CD14-positive monocyte (primary cell): ENCODE data around the gene C6orf132. TPM values are rescaled to one million over a fixed set of nuclear protein-coding genes. Genes with fewer than 3 reads are reported as not detected.

ENCODE experiments used
- DNase-seq, 3 donors: peaks; one replicate each; pipeline ENCODE4 v3.0.0-alpha.2; 2011 to 2022
- H2AFZ ChIP-seq: 2 replicates; pipeline ENCODE4 v1.6.0; 2012; ENCODE audit warnings: mild to moderate bottlenecking, low read depth, low read length, inconsistent platforms; ENCODE audit not compliant: insufficient read depth, poor library complexity, severe bottlenecking
- H3K27ac ChIP-seq, 2 donors: 1 replicate in 1 of 2; 2 replicates in 1 of 2; pipeline ENCODE4 v1.5.1; 2012 to 2013; ENCODE audit warnings: low read length in 2 of 2, control low read depth in 1 of 2, inconsistent platforms in 1 of 2, low read depth in 1 of 2, mild to moderate bottlenecking in 1 of 2
- H3K27me3 ChIP-seq, 2 donors: one replicate each; pipeline versions ENCODE4 v1.6.0 to v1.6.1; 2011 to 2013; ENCODE audit warnings: low read length in 2 of 2; ENCODE audit not compliant: control insufficient read depth in 2 of 2, insufficient read depth in 2 of 2
- H3K36me3 ChIP-seq, 2 donors: replicated peaks in 1 of 2; 1 replicate in 1 of 2; 2 replicates in 1 of 2; pipeline versions ENCODE4 v1.5.1 to v1.6.1; 2012 to 2013; ENCODE audit warnings: low read length in 2 of 2, control low read depth in 1 of 2, inconsistent platforms in 1 of 2, mild to moderate bottlenecking in 1 of 2; ENCODE audit not compliant: insufficient read depth in 2 of 2, control insufficient read depth in 1 of 2
- H3K4me1 ChIP-seq, 2 donors: 1 replicate in 1 of 2; 2 replicates in 1 of 2; pipeline versions ENCODE4 v1.5.1 to v1.6.1; 2012 to 2013; ENCODE audit warnings: low read length in 2 of 2, control low read depth in 1 of 2, inconsistent platforms in 1 of 2, mild to moderate bottlenecking in 1 of 2, moderate library complexity in 1 of 2; ENCODE audit not compliant: insufficient read depth in 2 of 2, control insufficient read depth in 1 of 2
- H3K4me2 ChIP-seq: replicated peaks from 2 replicates; pipeline ENCODE3; 2012; ENCODE audit warnings: low read length, moderate library complexity, mild to moderate bottlenecking; ENCODE audit not compliant: poor library complexity, severe bottlenecking; ENCODE audit errors: extremely low read depth
- H3K4me3 ChIP-seq, 3 experiments: fragments of 200-600 bp in 1 of 3; sonication (generic) in 1 of 3; replicated peaks in 1 of 3; 1 replicate in 2 of 3; 2 replicates in 1 of 3; pipeline ENCODE4 v1.5.1; 2011 to 2013; ENCODE audit warnings: low read length in 3 of 3, mild to moderate bottlenecking in 3 of 3, control low read depth in 2 of 3, low read depth in 2 of 3, inconsistent platforms in 1 of 3, moderate library complexity in 1 of 3
- H3K79me2 ChIP-seq: 2 replicates; pipeline ENCODE4 v1.6.0; 2012; ENCODE audit warnings: mild to moderate bottlenecking, control low read depth, inconsistent platforms, low read length, moderate library complexity; ENCODE audit not compliant: insufficient read depth
- H3K9ac ChIP-seq: 2 replicates; pipeline ENCODE4 v1.6.0; 2017; ENCODE audit warnings: low read length, mild to moderate bottlenecking; ENCODE audit not compliant: insufficient read depth, poor library complexity, severe bottlenecking
- H3K9me3 ChIP-seq, 2 donors: replicated peaks in 1 of 2; 1 replicate in 1 of 2; 2 replicates in 1 of 2; pipeline versions ENCODE4 v1.5.1 to v1.6.1; 2012 to 2013; ENCODE audit warnings: low read length in 2 of 2, control low read depth in 1 of 2; ENCODE audit not compliant: control insufficient read depth in 1 of 2, insufficient read depth in 1 of 2
- H4K20me1 ChIP-seq: 2 replicates; pipeline ENCODE4 v1.6.0; 2012; ENCODE audit warnings: mild to moderate bottlenecking, low read length, control low read depth, moderate library complexity; ENCODE audit not compliant: insufficient read depth
- H3K27ac Mint-ChIP-seq, 7 donors: one replicate each; pipeline ENCODE4 v1.8.0; 2020; ENCODE audit warnings: mild to moderate bottlenecking in 7 of 7, mixed read lengths in 7 of 7, moderate library complexity in 6 of 7, inconsistent platforms in 2 of 7
- H3K27me3 Mint-ChIP-seq, 3 donors: one replicate each; pipeline ENCODE4 v1.8.0; 2021 to 2022; ENCODE audit warnings: low read depth in 3 of 3, mild to moderate bottlenecking in 3 of 3, mixed read lengths in 3 of 3, moderate library complexity in 3 of 3, inconsistent platforms in 1 of 3
- H3K36me3 Mint-ChIP-seq, 2 donors: one replicate each; pipeline ENCODE4 v1.8.0; 2020; ENCODE audit warnings: mixed read lengths in 2 of 2, inconsistent platforms in 1 of 2, mild to moderate bottlenecking in 1 of 2
- H3K4me1 Mint-ChIP-seq: one replicate; pipeline ENCODE4 v1.8.0; 2020; ENCODE audit warnings: mild to moderate bottlenecking, mixed read lengths
- H3K4me3 Mint-ChIP-seq, 2 donors: one replicate each; pipeline ENCODE4 v1.8.0; 2020; ENCODE audit warnings: mild to moderate bottlenecking in 2 of 2, mixed read lengths in 2 of 2, moderate library complexity in 1 of 2
- H3K9me3 Mint-ChIP-seq, 7 donors: one replicate each; pipeline ENCODE4 v1.8.0; 2020 to 2022; ENCODE audit warnings: mixed read lengths in 7 of 7, mild to moderate bottlenecking in 6 of 7, moderate library complexity in 6 of 7, inconsistent platforms in 2 of 7
- CTCF ChIP-seq: fragments of 200-600 bp; IDR thresholded peaks from one replicate; pipeline ENCODE4 v1.8.0; 2022; ENCODE audit warnings: antibody characterized with exemption, mild to moderate bottlenecking
- WGBS: methylation state at CpG from one replicate; pipeline ENCODE4 v1.1.5; 2013; ENCODE audit warnings: missing lambda C conversion rate; ENCODE audit not compliant: insufficient coverage; 5-methylcytosine and 5-hydroxymethylcytosine counted together
- intact Hi-C, 2 donors: fragments of 100-400 bp; cut with micrococcal nuclease; formaldehyde crosslinking; loops; one replicate each; pipeline versions ENCODE4 v1.15.0 to v1.15.1; 2023
- polyA plus RNA-seq, 3 donors: library from polyadenylated mRNA; depleted of rRNA in 1 of 3; unstranded in 2 of 3; stranded (reverse) in 1 of 3; fragments of 300-500 nt in 2 of 3; fragments of >200 nt in 1 of 3; fragmentation: Illumina TruSeq in 2 of 3; gene quantifications; 1 replicate in 2 of 3; 2 replicates in 1 of 3; pipeline ENCODE4 v1.2.3, GENCODE V29; 2012 to 2021

C6orf132 gene
- polyA plus RNA-seq, 3 donors, result not detected

GRCh38 chr6:42158011-42158410 lies 15.6 kb upstream of the C6orf132 start:
- H4K20me1 ChIP-seq, result no peaks in the 10 kb centered on the region
- no peaks in the 10 kb centered on the region for H3K27me3 ChIP-seq
- H3K4me3 ChIP-seq, result no peak overlapping the region
- no peaks in the 10 kb centered on the region for H3K9me3 ChIP-seq
- H3K27ac Mint-ChIP-seq, result no peak overlapping the region
- H3K4me3 Mint-ChIP-seq, result no peak overlapping the region
- no peak for TF ChIP-seq CTCF
- WGBS, result no CpG with 5 or more reads among the region's 2 CpGs
- no peak overlapping the region for H3K27ac ChIP-seq
- no peaks in the 10 kb centered on the region for H3K4me1 ChIP-seq
- no peak overlapping the region for H2AFZ ChIP-seq
- no peak overlapping the region for H3K4me2 ChIP-seq
- DNase-seq, result no peak
- H3K27me3 Mint-ChIP-seq, result peaks cover 2 to 9% (median 5%) of the 10 kb centered on the region in 3 donors
- peaks cover 0 to 2% (median 0%) of the 10 kb centered on the region in 7 donors for H3K9me3 Mint-ChIP-seq
- H3K9ac ChIP-seq, result no peak overlapping the region
- intact Hi-C loops, result no loop called here
- no peaks in the 10 kb centered on the region for H3K36me3 ChIP-seq
- H3K36me3 Mint-ChIP-seq, result no peaks in the 10 kb centered on the region
- H3K4me1 Mint-ChIP-seq, result peaks cover 5% of the 10 kb centered on the region
- no peaks in the 10 kb centered on the region for H3K79me2 ChIP-seq

- peaks cover 4 to 5% (median 4%) of the 10 kb centered on the region in 3 donors for H3K27me3 Mint-ChIP-seq
- TF ChIP-seq CTCF, result no peak
These were observed 14.2 kb upstream of the C6orf132 start for GRCh38 chr6:42156638-42157037.

More at GRCh38 chr6:42156638-42157037, 14.2 kb upstream of the C6orf132 start:
- Mint-ChIP-seq H3K36me3 (no peaks in the 10 kb centered on the region), H3K27ac (no peak overlapping the region), H3K4me1 (peaks cover 5% of the 10 kb centered on the region), H3K9me3 (no peaks in the 10 kb centered on the region), H3K4me3 (no peak overlapping the region)
- Histone ChIP-seq H3K79me2 (no peaks in the 10 kb centered on the region), H3K27ac (no peak overlapping the region), H3K4me3 (no peak overlapping the region), H3K9ac (no peak overlapping the region), H3K4me2 (no peak overlapping the region), H3K9me3 (no peaks in the 10 kb centered on the region), H3K36me3 (no peaks in the 10 kb centered on the region), H2AFZ (no peak overlapping the region), H3K4me1 (no peaks in the 10 kb centered on the region), H4K20me1 (no peaks in the 10 kb centered on the region), H3K27me3 (no peaks in the 10 kb centered on the region)
- WGBS, result 93% methylated on average over 2 of the region's 3 CpGs
- intact Hi-C loops, result no loop called here
- DNase-seq, result no peak
